ENCODE measurements around the gene VILL.

- TF ChIP-seq CTCF (IDR thresholded peaks at IDR 0.05) (no peak), POLR2A (IDR thresholded peaks at IDR 0.05) (no peak)
These were observed 60.5 kb downstream of the VILL start for GRCh38 chr3:38051131-38051530.
